Motor neuron (in vitro differentiated cells): ENCODE measurements around the gene PANK1. TPM values are rescaled to one million over a fixed set of nuclear protein-coding genes. Genes with fewer than 3 reads are reported as not detected.

Source experiments
- ATAC-seq, 8 experiments: fragments of 200-7000 bp; cut with Tn5 transposase; replicated peaks in 6 of 8; 2 replicates each; pipeline ENCODE4 v1.8.0; 2021; ENCODE audit warnings: mild to moderate bottlenecking in 8 of 8, moderate library complexity in 8 of 8
- H3K27ac ChIP-seq, 2 donors: fragments of 250-450 bp; sonication (Bioruptor Pico); 2 replicates each; pipeline ENCODE4 v1.9.0; 2021; ENCODE audit warnings: antibody characterized with exemption in 2 of 2, mild to moderate bottlenecking in 2 of 2, moderate library complexity in 1 of 2
- H3K4me1 ChIP-seq, 2 donors: fragments of 250-450 bp; sonication (Bioruptor Pico); replicated peaks in 1 of 2; 2 replicates each; pipeline ENCODE4 v1.6.1; 2021; ENCODE audit warnings: antibody characterized with exemption in 2 of 2, mild to moderate bottlenecking in 2 of 2, moderate library complexity in 1 of 2
- H3K4me3 ChIP-seq, 5 donors: fragments of 250-450 bp; sonication (Bioruptor Pico); 2 replicates each; pipeline ENCODE4 v1.9.0; 2021; ENCODE audit warnings: antibody characterized with exemption in 5 of 5, mild to moderate bottlenecking in 5 of 5, moderate library complexity in 4 of 5
- WGBS, 10 experiments: fragments of 450-650 bp; shearing (Covaris generic); methylation state at CpG; one replicate each; pipeline ENCODE4 v1.0.0; 2022; 5-methylcytosine and 5-hydroxymethylcytosine counted together
- in situ Hi-C, 9 experiments: fragments of 400-800 bp; cut with MboI; loops; one replicate each; pipeline ENCODE4 v1.15.0; 2021; ENCODE audit warnings: low sequenced_read_pairs in 9 of 9, low pct_unique_long_range_greater_than_20kb in 2 of 9; ENCODE audit not compliant: unreplicated experiment in 9 of 9
- total RNA-seq, 8 experiments: library from RNA; unstranded; fragments of 300-600 nt; gene quantifications; 2 replicates each; pipeline versions ENCODE4 v1.2.3 to v1.2.4, GENCODE V29; 2022

PANK1 gene
- total RNA-seq, 8 experiments from 2014 or later: 2.8 to 24.9 (median 9.5) TPM

DNA sequence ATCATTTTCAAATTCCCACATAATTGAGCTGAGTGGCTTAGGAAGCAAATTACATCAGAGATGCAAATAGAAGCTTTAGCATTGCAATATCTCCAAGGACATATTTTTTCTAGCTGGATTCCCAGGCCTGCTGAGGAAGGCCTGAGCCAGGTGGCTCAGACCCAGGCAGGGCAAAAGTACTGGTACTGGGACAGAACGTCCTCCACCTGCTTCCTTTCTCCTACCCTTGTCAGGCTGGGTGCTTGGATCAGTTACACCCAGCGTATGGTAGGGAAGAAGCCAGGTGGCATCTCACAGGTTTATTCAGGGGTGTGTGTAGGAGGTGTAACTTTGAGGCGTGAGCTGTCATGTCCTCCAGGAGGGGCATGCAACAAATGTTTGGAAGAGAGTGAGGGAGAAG is 3.0 kb upstream of the PANK1 start:
- no peak overlapping the region for H3K4me3 ChIP-seq
- in situ Hi-C loops: no loop called here
- H3K27ac ChIP-seq: no peak overlapping the region
- H3K4me1 ChIP-seq: peaks cover 8% of the 10 kb centered on the region in 2 donors
- ATAC-seq: peak in 1 of 8 experiments; percentile 1
- 89 to 100% (median 100%) methylated on average over 1 to 3 of the region's 3 CpGs; no CpG with 5 or more reads in 5 of the 10 experiments for WGBS, 10 experiments

DNA sequence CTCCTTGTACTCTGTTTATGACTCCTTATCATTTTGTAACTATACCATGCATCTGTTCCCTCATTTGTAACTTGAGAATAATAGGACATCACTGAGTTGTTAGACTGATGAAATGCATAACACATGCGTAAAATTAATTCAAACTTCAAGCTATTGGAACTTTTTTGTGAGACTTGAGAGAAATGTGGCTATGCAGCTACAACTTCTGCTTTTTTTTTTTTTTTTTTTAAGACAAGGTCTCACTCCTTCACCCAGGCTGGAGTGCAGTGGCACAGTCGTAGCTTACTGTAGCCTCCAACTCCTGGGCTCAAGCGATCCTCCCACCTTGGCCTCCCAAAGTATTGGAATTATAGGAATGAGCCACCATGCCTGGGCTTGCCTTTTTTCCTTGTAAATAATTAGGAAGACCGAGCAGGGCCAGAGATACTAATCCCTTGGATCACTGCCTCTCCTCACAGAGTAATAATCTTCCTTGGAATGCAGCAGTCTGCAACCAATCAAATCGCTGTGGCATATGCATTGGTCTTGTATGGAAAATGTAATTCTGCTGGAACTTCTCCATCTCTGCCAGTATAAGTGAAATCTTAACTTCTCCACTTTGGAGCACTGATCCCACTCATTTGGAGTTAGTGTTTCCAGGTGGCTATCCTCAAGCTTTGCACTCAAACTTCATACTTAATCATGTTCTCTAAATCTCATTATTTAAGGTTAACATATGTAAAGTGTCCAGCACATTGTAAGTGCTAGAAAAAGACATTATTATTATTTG is 2.0 kb upstream of the PANK1 start:
- in situ Hi-C loops: no loop called here
- Histone ChIP-seq H3K27ac (no peak overlapping the region), H3K4me3 (no peak overlapping the region), H3K4me1 (peaks cover 8 to 9% of the 10 kb centered on the region in 2 donors)
- 13 to 100% (median 80%) methylated on average over 1 to 5 of the region's 5 CpGs; no CpG with 5 or more reads in 1 of the 10 experiments for WGBS, 10 experiments
- no peak for ATAC-seq

DNA sequence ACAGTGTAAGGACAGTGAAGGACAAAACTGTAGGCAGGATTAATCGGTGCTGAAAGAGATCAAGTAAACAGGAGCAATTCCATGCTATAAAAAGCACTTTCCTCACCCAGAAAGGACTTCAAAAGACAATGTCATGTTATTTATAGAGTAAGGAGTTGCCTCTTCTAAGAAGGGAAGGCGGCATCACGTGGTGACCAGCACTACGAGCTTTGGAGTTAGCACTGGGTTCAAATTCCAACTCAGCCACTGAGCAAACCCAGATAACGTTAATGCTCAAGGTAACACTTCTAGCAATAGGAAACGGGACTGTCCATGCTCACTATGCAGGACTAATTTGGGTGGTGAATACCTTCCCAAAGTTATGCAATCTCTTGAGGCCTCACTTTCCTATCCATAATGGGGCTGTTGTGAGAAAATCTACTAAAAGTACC is 715 bp upstream of the PANK1 start:
- no peak for ATAC-seq
- Histone ChIP-seq H3K4me1 (peaks cover 8 to 9% of the 10 kb centered on the region in 2 donors), H3K27ac (peak overlapping the region; percentile 84 to 91), H3K4me3 (peak overlapping the region; percentile 58 to 95 (median 85))
- WGBS, 10 experiments: 14 to 57% (median 27%) methylated on average over 1 to 6 of the region's 6 CpGs
- in situ Hi-C loops: no loop called here

DNA sequence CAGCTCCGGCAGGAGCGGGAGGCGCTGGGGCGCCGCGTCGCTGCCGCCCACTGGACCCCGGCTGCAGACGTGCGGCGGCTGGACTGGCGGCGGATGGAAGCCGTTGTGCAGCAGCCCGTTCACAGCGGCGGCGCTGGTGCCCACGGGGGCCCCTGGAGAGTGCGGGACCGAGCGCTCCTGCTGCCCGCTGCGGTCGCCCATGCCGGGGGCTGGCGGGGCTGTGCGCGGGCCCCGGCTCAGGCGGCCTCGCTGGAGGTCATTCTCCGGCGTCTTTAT is 413 bp downstream of the PANK1 start:
- peak overlapping the region; percentile 58 to 95 (median 85) for H3K4me3 ChIP-seq
- peak overlapping the region; percentile 84 to 91 for H3K27ac ChIP-seq
- in situ Hi-C loops: no loop called here
- H3K4me1 ChIP-seq: peaks cover 8 to 9% of the 10 kb centered on the region in 2 donors
- no CpG with 5 or more reads among the region's 35 CpGs for WGBS, 10 experiments
- peak; percentile 8 to 62 (median 50) for ATAC-seq

DNA sequence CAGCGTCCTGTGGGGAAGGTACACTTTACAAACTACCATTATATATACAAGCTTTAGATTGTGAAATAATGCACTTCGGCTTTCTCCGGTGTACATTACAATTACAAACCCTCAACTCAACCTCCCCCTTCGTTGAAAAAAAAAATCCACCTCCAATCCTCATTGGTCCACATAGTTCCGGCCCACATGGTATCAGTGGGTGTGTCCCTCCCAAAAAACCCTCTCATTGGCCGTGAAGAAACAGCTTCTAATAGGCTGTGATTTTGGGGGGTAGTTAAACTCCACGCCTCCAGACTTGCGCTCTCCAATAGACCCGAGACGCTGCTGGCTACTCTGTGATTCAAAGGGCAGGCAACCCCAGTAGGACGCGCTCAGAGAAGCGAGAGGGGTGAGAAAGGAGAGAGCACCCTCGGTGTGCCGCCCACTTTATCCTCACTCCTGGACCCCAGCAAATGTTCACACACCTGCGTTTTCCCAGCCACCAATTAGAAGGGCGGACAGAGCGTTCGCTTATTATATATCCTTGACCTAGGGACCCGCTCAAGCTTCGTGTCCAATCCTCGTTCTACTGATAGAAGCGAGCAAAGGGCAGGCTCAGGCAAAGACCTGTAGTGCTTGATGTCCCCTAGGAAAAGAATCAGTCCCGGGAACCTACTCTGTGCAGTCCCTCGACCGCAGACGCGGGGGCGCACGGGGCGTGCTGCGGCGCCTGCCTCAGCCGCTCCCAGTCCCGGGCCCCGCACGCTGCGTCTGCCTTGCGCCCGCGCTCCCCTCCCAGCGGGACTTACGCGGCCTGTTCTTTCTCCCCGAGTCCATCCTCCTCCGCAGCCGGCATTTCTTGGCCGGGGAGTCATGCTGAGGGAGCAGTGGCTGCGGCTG is 991 bp downstream of the PANK1 start:
- Histone ChIP-seq H3K27ac (peak overlapping the region; percentile 84 to 91), H3K4me1 (peaks cover 8 to 9% of the 10 kb centered on the region in 2 donors), H3K4me3 (peak overlapping the region; percentile 58 to 95 (median 85))
- WGBS, 10 experiments: 0 to 2% (median 0%) methylated on average over 1 to 12 of the region's 49 CpGs; no CpG with 5 or more reads in 2 of the 10 experiments
- in situ Hi-C loops: no loop called here
- ATAC-seq: peak; percentile 65 to 81 (median 78)

DNA sequence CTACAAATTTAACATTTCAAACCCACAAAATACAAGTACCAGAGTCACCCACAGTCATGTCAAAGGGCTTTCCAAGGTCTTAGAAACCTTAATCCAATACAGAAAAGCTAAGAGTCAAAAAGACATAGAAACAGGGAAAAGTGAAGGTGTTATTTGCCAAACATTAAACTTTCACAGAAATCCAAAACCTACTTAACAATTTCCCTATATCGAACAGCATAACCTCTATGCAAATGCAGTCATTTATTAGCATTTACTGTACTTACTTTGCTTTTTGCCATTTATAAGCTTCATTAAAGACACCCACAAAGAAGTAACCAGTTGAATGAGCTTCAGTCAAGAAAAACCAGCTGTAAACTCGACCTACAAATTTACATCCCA is 1.6 kb downstream of the PANK1 start:
- WGBS, 10 experiments: 0% methylated on average over 1 to 2 of the region's 2 CpGs; no CpG with 5 or more reads in 1 of the 10 experiments
- ATAC-seq: no peak
- in situ Hi-C loops: no loop called here

DNA sequence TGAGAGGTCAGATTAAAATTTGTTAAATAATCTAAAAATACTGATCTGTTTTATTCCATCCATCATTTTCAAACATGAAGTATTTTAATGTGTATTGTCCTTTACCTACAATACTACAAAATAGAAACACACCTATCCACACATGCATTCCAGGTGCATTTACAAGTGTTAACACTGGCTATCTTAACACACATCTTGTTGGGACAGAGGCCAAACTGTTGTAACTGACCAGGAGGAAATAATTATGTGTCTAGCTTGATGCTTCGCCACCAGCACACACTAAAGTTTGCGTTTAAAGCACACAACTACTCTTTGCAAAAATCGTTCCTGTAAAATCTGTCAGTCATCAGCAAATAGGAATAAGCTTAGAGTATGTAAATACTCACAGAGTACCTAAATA is 2.8 kb downstream of the PANK1 start:
- ATAC-seq: no peak
- 17 to 100% (median 67%) methylated on average over 1 to 3 of the region's 3 CpGs; no CpG with 5 or more reads in 5 of the 10 experiments for WGBS, 10 experiments
- Histone ChIP-seq H3K4me1 (peaks cover 8 to 9% of the 10 kb centered on the region in 2 donors), H3K27ac (no peak overlapping the region), H3K4me3 (no peak overlapping the region)
- in situ Hi-C loops: no loop called here

More for the DNA sequence above, 1.6 kb downstream of the PANK1 start:
- H3K27ac ChIP-seq: no peak overlapping the region
- H3K4me1 ChIP-seq: peaks cover 8 to 9% of the 10 kb centered on the region in 2 donors
- peak overlapping the region; percentile 58 to 95 (median 85) for H3K4me3 ChIP-seq

DNA sequence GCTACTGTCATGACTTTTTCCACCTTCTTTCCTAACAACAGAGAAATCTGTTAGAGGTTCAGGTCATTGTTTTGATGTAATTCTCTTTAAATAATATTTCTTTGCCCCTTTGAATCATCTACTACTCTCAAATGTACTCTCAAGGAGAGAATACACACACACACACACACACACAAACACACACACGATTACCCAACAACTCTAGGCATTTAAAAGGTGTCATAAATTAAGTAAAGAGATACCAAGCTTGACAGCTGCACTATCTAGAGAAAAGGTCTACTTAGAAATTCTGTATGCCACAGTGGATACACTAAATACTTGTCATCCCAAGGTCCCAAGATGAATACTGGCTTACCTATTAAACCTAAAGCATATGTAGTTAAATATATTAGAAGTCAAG is 4.8 kb downstream of the PANK1 start:
- WGBS, 10 experiments: 22 to 100% (median 69%) methylated on average over 1 of the region's 1 CpG; no CpG with 5 or more reads in 6 of the 10 experiments
- Histone ChIP-seq H3K4me3 (no peak overlapping the region), H3K4me1 (peaks cover 0 to 4% of the 10 kb centered on the region in 2 donors), H3K27ac (no peak overlapping the region)
- in situ Hi-C loops: no loop called here
- ATAC-seq: no peak

DNA sequence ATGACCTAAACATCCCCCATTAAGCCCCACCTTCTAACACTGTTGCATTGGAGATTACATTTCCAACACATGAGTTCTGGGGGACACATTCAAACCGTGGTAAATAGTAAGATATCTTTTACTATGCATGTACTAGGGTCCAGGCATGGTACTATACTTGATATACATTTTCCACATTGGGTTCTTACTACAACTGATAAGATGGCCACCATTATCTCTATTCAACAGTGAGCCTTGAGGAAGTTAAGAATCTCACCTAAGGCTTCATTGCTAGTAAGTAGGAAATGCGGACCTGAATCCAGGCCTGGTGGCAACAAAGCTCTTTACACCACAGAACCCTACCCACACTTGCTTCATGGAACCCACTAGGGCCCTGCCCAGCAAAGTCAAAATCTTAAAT is 5.7 kb downstream of the PANK1 start:
- Histone ChIP-seq H3K4me1 (peaks cover 0 to 4% of the 10 kb centered on the region in 2 donors), H3K4me3 (no peak overlapping the region), H3K27ac (no peak overlapping the region)
- in situ Hi-C loops: no loop called here
- ATAC-seq: no peak
- 82 to 100% (median 100%) methylated on average over 1 to 2 of the region's 2 CpGs; no CpG with 5 or more reads in 3 of the 10 experiments for WGBS, 10 experiments

DNA sequence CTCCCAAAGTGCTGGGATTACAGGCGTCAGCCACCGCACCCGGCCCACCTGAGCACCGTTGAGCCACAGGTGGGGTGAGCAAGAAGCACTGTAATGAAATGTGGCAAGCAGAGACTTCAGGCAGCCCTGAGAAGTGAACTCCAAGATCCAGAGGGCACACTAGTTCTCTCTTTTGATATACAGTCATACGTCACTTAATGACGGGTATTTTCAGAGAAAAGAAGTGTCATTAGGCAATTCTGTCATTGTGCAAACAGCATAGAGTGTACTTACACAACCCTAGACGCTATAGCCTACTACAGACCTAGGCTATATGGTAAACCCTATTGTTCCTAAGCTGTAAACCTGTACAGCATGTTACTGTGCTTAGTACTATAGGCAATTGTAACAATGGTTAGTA is 7.9 kb downstream of the PANK1 start:
- no peak for ATAC-seq
- H3K4me1 ChIP-seq: no peaks in the 10 kb centered on the region
- no peak overlapping the region for H3K4me3 ChIP-seq
- H3K27ac ChIP-seq: no peak overlapping the region
- 59 to 100% (median 98%) methylated on average over 1 to 7 of the region's 7 CpGs; no CpG with 5 or more reads in 2 of the 10 experiments for WGBS, 10 experiments
- in situ Hi-C loops: no loop called here

DNA sequence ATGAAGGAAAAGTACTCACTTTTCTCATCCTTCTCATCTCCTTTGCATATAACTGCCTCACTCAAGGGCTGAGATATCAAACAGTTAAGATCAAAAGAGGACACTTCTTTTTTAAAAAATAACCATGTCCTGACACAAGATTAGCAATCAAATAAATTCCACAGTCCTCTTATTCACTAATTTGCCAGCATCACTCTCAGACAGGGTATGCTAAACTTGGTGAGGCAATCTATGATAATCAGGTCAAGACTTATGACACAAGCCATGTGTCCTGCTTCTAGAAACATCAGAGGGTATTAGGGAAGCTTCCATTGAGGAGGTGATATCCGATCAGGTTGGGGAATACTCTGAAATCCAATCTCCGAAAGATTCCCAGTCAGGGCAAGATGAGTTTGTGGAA is 10.4 kb downstream of the PANK1 start:
- Histone ChIP-seq H3K4me1 (no peaks in the 10 kb centered on the region), H3K27ac (no peak overlapping the region), H3K4me3 (no peak overlapping the region)
- 63 to 100% (median 94%) methylated on average over 2 of the region's 2 CpGs; no CpG with 5 or more reads in 2 of the 10 experiments for WGBS, 10 experiments
- in situ Hi-C loops: no loop called here
- ATAC-seq: peak in 2 of 8 experiments; percentile 54 to 72

DNA sequence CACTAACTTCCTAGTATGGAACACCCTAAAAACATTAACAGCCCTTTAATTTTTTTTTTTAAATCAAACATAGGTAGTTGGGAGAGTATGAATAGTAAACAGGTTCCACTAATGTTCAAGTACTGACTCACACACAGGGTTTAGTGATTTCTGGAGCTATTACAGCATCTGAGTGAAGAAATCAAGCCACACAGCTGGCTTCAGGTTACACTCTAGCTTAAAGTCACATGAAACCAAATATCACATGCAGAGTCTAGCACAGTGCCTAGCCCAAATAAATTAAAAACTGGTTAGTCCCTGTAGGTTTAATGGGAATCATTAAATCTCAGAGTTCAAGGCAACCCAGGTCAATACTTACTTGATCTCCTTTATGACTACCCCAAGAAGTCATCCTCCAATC is 11.6 kb downstream of the PANK1 start:
- peak in 2 of 8 experiments; percentile 71 to 82 for ATAC-seq
- no peak overlapping the region for H3K27ac ChIP-seq
- in situ Hi-C loops: no loop called here
- no peak overlapping the region for H3K4me3 ChIP-seq
- no peaks in the 10 kb centered on the region for H3K4me1 ChIP-seq

DNA sequence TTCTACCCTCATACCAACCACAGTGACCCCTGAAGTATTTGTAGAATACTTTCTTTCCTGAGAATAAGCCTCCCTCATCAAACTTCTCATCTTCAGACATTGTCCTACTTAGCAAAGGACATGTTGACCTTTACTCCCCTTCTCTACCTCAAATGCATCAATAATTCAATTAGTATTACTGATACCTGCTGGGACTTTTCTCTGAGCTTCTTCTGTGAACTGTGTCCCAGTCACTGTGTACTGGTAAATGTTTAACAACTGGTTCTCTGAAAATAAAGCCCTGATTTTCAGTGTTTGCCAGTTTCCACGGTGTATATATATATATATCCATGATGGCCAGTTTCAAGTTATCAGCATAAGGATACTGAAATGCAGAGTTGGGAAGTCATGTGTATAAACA is 12.2 kb downstream of the PANK1 start:
- no peak overlapping the region for H3K27ac ChIP-seq
- 60 to 75% (median 60%) methylated on average over 1 of the region's 1 CpG; no CpG with 5 or more reads in 7 of the 10 experiments for WGBS, 10 experiments
- in situ Hi-C loops: no loop called here
- H3K4me1 ChIP-seq: no peaks in the 10 kb centered on the region
- no peak for ATAC-seq
- no peak overlapping the region for H3K4me3 ChIP-seq
